Breast epithelium (tissue), 3 donors: ENCODE measurements around the gene MADCAM1.

ENCODE experiments used
- CTCF ChIP-seq, 3 donors: fragments of 450-650 bp; IDR thresholded peaks; one replicate each; pipeline ENCODE4 v1.5.1; 2016 to 2017; ENCODE audit warnings: antibody characterized with exemption in 3 of 3, mild to moderate bottlenecking in 3 of 3, moderate library complexity in 3 of 3
- POLR2A ChIP-seq: fragments of 450-650 bp; IDR thresholded peaks from one replicate; pipeline ENCODE4 v1.6.1; 2016; ENCODE audit warnings: antibody characterized with exemption, mild to moderate bottlenecking, moderate library complexity
- POLR2AphosphoS5 ChIP-seq, 3 donors: sonication (generic); formaldehyde crosslinking; IDR thresholded peaks; one replicate each; pipeline ENCODE4 v1.6.1; 2017; ENCODE audit warnings: antibody characterized with exemption in 3 of 3

DNA sequence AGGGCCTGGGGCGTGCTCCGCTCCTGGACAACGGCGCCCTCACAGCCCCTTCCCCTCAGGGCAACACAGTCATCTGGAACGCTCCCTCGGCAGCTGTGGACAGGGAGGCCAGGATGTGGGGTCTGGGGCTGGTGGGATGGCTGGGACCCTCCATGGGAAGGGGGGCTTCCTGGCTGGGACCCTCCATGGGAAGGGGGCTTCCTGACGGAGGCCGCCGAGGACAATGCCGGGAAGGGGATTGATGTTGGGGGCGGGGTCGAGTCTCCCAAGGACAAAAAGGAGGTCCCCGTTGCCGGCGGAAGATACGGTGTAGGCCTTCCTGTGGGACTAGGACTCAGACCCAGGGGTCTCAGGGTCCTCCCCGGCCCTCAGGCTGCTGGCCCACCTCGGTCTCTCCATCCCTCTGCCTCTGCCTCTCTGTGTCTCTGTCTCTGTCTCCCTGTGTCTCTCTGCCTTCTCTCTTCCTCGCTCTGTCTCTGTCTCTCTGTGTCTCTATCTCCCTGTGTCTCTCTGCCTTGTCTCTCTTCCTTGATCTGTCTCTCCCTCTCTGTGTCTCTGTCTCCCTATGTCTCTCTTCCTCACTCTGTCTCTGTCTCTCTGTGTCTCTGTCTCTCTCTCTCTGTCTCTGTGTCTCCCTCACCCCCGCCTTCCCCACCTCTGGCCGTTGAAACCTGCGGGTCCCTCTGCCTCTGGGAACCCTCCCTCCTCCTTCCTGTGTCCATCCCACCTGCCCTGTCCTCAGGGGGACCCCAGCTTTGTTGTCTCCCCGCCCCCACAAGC lies 2.7 kb upstream of the MADCAM1 start:
- no peak for TF ChIP-seq POLR2AphosphoS5 (IDR thresholded peaks at IDR 0.05)
- no peak for TF ChIP-seq POLR2A
- no peak for TF ChIP-seq CTCF (IDR thresholded peaks at IDR 0.05)
